GM21390 (cell line): ENCODE results near the gene PORCN.
"Not testable (repeated sequence)": the region's sequence is repeated elsewhere in the genome, so short reads cannot be mapped to it uniquely, and the experiment has no call there.

ENCODE experiments used
- ATAC-seq: cut with Tn5 transposase; IDR thresholded peaks from one replicate; pipeline ENCODE4 v1.9.1; 2021; ENCODE audit not compliant: unreplicated experiment

The PORCN gene

GRCh38 chrX:48509619-48510018 lies 827 bp downstream of the PORCN start:
- no peak for ATAC-seq

GRCh38 chrX:48511560-48511959 lies 2.8 kb downstream of the PORCN start:
- no peak for ATAC-seq

DNA sequence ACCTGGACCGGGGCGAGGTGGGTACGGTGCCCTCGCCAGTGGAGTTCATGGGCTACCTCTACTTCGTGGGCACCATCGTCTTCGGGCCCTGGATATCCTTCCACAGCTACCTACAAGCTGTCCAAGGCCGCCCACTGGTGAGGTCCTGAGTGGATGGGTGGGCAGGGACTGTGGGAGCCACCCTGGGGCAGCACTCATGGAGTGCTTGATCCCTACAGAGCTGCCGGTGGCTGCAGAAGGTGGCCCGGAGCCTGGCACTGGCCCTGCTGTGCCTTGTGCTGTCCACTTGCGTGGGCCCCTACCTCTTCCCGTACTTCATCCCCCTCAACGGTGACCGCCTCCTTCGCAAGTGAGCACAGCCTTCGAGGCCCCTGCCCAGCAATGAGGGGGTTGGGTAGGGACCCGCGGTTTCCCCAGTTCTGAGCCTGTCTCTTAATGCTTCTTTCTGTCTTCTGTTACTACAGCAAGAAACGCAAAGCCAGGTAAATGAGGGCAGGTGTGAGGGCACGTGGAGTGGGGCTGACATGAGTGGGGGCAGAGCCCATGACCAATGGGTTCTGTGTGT lies 3.7 kb downstream of the PORCN start:
- ATAC-seq: no peak

DNA sequence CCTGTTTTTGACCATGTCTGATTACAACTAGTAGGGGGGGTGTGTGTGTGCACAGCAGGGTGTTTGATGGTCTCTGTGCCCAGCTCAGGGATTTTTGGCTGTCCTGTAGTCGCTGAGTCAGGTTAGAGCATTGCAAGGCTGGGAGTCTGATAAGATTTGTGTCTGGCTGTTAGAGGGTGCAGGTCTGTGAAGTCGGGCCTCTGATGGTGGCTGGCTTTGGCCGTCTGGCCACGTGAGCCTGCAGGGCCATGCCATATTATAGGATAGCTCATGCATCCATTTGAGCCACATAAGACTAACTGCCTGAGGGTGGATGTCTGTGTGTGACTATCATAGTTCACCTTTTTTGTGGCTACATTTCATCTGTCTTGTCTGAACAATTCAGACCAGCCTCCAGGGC lies 4.9 kb downstream of the PORCN start:
- ATAC-seq: no peak

- no peak for ATAC-seq
These were observed 5.5 kb downstream of the PORCN start for GRCh38 chrX:48514126-48514806.

DNA sequence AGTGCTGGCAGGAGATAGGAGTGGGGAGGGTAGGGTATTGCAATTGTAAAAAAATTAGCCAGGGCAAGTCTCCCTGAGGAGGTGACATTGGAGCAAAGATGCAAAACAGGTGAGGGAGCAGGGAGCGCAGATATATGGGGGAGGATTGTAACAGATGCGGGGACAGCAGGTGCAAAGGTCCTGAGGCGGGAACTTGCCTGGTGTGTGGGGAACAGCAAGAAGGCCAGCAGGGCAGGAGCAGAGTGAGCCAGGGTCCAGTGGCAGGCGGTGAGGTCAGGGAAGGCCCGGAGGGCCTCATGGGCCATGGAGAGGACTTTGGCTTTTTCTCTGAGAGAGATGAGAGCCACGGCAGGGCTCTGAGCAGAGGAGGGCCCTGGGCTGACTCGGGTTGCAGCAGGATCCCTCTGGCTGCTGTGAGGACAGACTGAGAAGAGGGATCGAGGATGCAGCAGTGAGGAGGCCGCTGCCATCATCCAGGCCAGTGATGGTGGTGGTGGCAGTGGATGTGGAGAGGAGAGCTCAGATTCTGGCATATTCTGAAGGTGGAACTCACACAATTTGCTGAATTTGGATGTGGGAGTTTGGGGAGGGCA lies 6.2 kb downstream of the PORCN start:
- no peak for ATAC-seq

DNA sequence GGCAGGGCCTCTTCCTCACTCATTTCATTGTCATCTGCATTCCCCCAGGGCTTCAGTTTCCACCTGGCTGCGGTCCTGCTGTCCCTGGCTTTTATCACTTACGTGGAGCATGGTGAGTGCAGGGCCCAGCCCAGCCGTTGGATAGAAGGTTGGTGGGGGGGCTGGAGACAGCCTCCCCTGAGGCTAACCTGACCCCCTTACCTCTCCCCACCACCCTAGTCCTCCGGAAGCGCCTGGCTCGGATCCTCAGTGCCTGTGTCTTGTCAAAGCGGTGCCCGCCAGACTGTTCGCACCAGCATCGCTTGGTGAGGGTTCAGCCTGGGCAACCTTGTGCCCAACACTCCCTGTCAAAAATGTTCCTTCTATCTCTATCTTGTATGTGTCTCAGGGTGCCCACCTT lies 7.0 kb downstream of the PORCN start:
- ATAC-seq: no peak

GRCh38 chrX:48516285-48516684 lies 7.5 kb downstream of the PORCN start:
- no peak for ATAC-seq

DNA sequence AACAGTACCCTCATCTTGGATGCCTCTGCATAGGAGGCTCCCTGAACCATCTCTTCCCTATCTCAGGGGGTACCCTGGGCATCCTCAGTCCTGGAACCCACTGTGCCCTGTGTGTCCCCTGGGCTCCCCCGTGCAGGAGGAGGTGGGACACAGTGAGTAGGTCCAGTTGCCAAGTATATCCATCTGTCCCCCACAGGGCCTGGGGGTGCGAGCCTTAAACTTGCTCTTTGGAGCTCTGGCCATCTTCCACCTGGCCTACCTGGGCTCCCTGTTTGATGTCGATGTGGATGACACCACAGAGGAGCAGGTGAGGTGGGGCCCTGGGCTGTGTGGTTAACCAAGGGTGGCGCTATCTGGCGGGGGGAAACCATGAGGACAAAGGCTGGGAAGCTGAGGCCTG lies 8.2 kb downstream of the PORCN start:
- ATAC-seq: no peak

GRCh38 chrX:48519481-48519880 lies 10.7 kb downstream of the PORCN start:
- not testable (repeated sequence) for ATAC-seq

GRCh38 chrX:48520455-48520854 lies 11.7 kb downstream of the PORCN start:
- no peak for ATAC-seq

- ATAC-seq: no peak
These were observed 12.2 kb downstream of the PORCN start for GRCh38 chrX:48520976-48521352.

DNA sequence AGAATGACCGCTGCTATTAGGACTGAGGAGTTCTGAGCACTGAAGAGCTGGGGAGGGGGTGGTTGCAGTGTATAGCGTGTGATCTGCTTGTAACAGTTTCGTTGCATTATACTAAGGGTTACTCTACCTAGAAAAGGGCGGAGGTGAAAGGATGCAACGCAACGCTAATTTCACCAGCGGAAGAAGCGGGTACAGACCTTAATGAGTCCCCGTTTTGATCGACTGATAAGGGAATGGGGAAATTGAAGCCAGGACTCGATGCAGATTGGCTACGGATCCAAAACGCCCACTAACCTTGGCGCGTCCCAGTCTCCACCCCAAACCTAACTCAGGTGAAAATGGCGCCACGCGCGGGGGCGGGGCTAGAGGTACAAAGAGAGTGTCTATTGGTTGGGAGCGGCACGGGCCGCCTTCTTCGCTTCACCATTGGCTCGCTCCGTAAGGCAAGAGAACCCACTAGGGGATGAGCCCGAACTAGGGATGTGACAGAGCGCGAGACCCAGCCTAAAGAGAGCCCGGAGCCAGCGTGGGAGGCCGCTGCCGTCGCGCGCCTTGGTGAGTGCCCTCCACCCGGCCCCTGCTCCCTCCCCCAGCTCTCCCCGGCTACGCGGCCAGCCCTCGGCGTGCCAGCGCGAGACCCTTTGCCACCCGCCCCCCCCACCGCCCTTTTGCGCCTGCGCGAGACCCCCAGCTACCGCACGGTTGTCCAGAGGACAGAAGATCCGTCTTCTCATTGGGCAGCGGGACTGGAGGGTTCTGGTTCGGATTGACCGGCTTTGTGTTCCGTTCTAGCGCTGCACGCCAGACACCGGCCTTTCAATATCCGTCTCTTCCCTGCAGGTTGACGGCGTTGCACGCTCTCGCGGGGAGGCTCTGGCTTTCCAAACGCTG lies 12.8 kb downstream of the PORCN start, which contains the start of gene EBP:
TSS of gene EBP (plus strand) at position 456 of the 891 bp plus-strand sequence. CDS start 1,964 bp downstream, outside the sequence.
- ATAC-seq: peak; percentile 98

GRCh38 chrX:48522291-48522690 lies 13.5 kb downstream of the PORCN start:
- no peak for ATAC-seq

DNA sequence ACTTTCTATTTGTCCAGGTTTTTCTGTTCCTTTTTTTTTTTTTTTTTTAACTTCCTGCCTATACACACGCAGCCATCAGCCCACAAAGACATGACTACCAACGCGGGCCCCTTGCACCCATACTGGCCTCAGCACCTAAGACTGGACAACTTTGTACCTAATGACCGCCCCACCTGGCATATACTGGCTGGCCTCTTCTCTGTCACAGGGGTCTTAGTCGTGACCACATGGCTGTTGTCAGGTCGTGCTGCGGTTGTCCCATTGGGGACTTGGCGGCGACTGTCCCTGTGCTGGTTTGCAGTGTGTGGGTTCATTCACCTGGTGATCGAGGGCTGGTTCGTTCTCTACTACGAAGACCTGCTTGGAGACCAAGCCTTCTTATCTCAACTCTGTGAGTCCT lies 14.9 kb downstream of the PORCN start:
- no peak for ATAC-seq

- not testable (repeated sequence) for ATAC-seq
These were observed 17.1 kb downstream of the PORCN start for GRCh38 chrX:48525853-48526252.

DNA sequence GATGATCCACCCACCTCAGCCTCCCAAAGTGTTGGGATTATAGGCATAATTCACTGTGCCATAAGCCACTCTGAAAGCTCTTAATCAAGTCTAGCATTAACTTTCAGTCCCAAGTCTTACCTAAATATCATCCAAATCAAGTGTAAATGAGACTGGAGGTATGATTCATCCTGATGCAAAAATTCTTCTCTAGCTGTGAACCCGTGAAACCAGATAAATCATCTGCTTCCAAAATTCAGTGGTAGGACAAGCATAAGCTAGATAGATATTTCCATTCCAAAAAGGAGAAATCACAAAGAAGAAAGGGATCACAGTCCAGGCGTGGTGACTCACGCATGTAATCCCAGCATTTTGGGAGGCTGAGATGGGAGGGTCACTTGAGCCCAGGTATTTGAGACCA lies 21.9 kb downstream of the PORCN start:
- ATAC-seq: no peak

DNA sequence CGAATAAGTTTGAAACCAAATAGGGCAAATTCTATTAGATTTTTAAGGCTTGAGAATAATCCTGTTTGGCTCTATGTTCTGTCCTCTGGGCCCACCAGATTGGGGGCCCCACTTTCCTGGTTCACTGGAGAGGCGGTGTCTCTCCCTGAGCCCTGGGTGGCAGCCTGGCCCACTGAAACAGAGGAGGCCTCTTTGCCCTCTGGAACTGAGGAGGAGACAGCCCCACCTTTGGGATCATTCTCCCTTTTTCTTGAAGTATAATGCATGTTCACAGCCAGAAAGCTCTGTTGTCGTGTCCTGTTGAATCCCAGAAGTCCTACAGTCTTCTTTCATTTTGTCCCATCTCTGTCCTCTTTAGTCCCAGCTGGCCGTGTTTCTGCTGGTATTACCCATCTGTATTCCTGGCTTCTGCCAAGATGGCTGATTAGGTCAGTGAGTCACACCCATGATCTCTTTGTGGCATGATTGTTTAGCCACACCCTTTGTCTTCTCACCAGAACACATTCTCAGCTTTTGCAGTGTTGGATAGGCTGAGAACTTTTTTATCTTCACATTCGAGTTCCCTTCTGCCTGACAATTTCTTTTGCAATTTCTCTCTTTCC lies 22.7 kb downstream of the PORCN start:
- ATAC-seq: no peak

DNA sequence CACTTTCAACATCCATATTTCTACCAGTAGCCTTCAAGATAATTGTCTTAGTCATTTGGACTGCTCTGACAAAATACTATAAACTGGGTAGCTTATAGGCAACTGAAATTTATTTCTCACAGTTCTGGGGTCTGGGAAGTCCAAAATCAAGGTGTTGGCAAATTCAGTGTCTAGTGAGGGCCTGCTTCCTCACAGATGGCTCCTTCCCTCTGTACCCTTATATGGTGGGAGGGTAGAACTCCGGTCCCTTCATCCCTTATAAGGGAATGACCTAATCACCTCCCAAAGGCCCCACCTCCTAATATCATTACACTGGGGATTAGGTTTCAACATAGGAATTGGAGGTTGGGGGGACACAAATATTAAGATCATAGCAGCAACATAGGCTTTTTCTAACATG lies 23.4 kb downstream of the PORCN start:
- no peak for ATAC-seq

DNA sequence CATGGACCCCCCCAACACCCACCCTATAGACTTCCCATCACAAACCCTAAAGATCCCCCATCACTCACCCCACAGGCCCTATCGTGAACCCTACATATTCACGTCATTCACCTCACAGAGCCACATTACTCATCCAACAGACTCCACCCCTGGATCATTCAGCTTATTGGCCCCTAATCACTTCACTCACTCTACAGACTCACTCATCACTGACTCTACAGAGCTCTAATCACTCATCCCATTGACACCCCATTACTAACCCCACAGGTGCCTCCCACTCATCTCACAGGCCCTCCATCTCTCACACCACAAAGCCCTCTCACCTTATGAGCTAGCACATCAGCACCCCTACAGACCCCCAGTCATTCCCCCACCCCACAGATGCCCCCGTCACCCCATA lies 24.4 kb downstream of the PORCN start:
- no peak for ATAC-seq

GRCh38 chrX:48538641-48539344 lies 30.0 kb downstream of the PORCN start:
- no peak for ATAC-seq
